HG02885 (cell line): ENCODE measurements around the gene TSPY4.
"Not testable (repeated sequence)": the region's sequence is repeated elsewhere in the genome, so short reads cannot be mapped to it uniquely, and the experiment has no call there.

Source experiments
- ATAC-seq: cut with Tn5 transposase; IDR thresholded peaks from one replicate; pipeline ENCODE4 v1.9.1; 2021; ENCODE audit warnings: mild to moderate bottlenecking; ENCODE audit not compliant: unreplicated experiment, poor library complexity

The TSPY4 gene

GRCh38 chrY:9337164-9337563 lies at the start of gene TSPY4:
Gene TSPY4, plus strand, starts transcription at chrY:9337464. Its CDS starts 46 bp downstream, at chrY:9337510.
- ATAC-seq, result not testable (repeated sequence)

- ATAC-seq, result no peak
These were observed 16.3 kb upstream of the TSPY4 start for GRCh38 chrY:9320996-9321395.

GRCh38 chrY:9357497-9357896 lies 20.2 kb downstream of the TSPY4 start, which contains the start of gene TSPY8:
Gene TSPY8, plus strand, starts transcription at chrY:9357797. Its CDS starts 46 bp downstream, at chrY:9357843.
- not testable (repeated sequence) for ATAC-seq
